Measurements from ENCODE around the gene CCDC14.

DNA sequence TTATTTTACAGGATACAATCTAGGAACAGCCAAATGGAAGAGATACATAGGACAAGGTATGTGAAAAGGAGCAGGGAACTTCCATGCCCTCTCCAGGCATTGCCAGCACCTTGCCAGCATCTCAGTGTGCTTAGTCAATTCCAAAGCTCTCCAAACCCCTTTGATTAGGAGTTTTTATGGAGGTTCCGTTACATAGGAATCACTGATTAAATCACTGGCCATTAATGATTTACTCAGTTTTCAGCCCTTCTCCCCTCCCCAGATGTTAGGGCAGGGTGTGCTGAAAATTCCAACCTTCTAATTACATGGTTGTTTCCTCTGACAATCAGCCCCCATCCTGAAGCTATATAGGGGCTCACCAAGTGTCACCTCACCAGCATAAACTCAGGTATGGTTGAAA lies 88.4 kb downstream of the CCDC14 start:
- TF ChIP-seq POLR2AphosphoS5 (IDR thresholded peaks at IDR 0.05; ENCODE audit: insufficient read depth in 1 of 2, low read depth in 1 of 2) (no peak), POLR2A (IDR thresholded peaks at IDR 0.05) (no peak)
- TF ChIP-seq, protein P1, sequence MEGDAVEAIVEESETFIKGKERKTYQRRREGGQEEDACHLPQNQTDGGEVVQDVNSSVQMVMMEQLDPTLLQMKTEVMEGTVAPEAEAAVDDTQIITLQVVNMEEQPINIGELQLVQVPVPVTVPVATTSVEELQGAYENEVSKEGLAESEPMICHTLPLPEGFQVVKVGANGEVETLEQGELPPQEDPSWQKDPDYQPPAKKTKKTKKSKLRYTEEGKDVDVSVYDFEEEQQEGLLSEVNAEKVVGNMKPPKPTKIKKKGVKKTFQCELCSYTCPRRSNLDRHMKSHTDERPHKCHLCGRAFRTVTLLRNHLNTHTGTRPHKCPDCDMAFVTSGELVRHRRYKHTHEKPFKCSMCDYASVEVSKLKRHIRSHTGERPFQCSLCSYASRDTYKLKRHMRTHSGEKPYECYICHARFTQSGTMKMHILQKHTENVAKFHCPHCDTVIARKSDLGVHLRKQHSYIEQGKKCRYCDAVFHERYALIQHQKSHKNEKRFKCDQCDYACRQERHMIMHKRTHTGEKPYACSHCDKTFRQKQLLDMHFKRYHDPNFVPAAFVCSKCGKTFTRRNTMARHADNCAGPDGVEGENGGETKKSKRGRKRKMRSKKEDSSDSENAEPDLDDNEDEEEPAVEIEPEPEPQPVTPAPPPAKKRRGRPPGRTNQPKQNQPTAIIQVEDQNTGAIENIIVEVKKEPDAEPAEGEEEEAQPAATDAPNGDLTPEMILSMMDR (IDR thresholded peaks at IDR 0.05): no peak

Measured in vagina (tissue), 2 donors.